ENCODE data around the gene ITPRIPL1. TPM values are rescaled to one million over a fixed set of nuclear protein-coding genes. Genes with fewer than 3 reads are reported as not detected.

Gene ITPRIPL1
- 0.75 and 0.99 TPM in 2 replicates for total RNA-seq

GRCh38 chr2:96325041-96325883 lies at the start of gene ITPRIPL1:
ITPRIPL1 (plus strand) TSS chr2:96325317; CDS start chr2:96325840, 523 bp downstream.

GRCh38 chr2:96305091-96305978 lies 19.8 kb upstream of the ITPRIPL1 start, which contains the start of gene SNRNP200:
SNRNP200 (minus strand) TSS chr2:96305546; CDS start chr2:96305437, 109 bp downstream.

Other genes starting within 250 kb of the ITPRIPL1 start
- gene ADRA2B, start 208.7 kb upstream of the ITPRIPL1 start, total RNA-seq: not detected in 2 replicates
- gene ASTL, start 186.8 kb upstream of the ITPRIPL1 start, total RNA-seq: not detected in 2 replicates
- 0.09 and 0.54 TPM in 2 replicates for gene DUSP2, start 179.9 kb upstream of the ITPRIPL1 start, total RNA-seq
- 148 and 170 TPM in 2 replicates for gene STARD7, start 116.5 kb upstream of the ITPRIPL1 start, total RNA-seq
- gene TMEM127, start 59.3 kb upstream of the ITPRIPL1 start, total RNA-seq: 13.9 and 16.8 TPM in 2 replicates
- gene CIAO1, start 59.1 kb upstream of the ITPRIPL1 start, total RNA-seq: 70.8 and 81.8 TPM in 2 replicates
- gene SNRNP200, start 19.8 kb upstream of the ITPRIPL1 start, total RNA-seq: 55.1 and 59.1 TPM in 2 replicates
- gene NCAPH, start 10.4 kb downstream of the ITPRIPL1 start, total RNA-seq: 8.7 and 18.6 TPM in 2 replicates
- gene NEURL3, start 180.0 kb downstream of the ITPRIPL1 start, total RNA-seq: not detected in 2 replicates
- 7.7 and 7.9 TPM in 2 replicates for gene ARID5A, start 211.4 kb downstream of the ITPRIPL1 start, total RNA-seq